ENCODE measurements around the gene RPTOR.
A peak's percentile ranks its signal among the peaks of the same experiment; 100 is the strongest.
"Not testable (repeated sequence)": the region's sequence is repeated elsewhere in the genome, so short reads cannot be mapped to it uniquely, and the experiment has no call there.

RPTOR gene

GRCh38 chr17:80696456-80696855 lies 151.8 kb downstream of the RPTOR start:
- peak; percentile 21 for DNase-seq

GRCh38 chr17:80696964-80697363 lies 152.3 kb downstream of the RPTOR start:
- DNase-seq, result no peak

- DNase-seq, result no peak
Measured at GRCh38 chr17:80698297-80698696, 153.7 kb downstream of the RPTOR start.

DNA sequence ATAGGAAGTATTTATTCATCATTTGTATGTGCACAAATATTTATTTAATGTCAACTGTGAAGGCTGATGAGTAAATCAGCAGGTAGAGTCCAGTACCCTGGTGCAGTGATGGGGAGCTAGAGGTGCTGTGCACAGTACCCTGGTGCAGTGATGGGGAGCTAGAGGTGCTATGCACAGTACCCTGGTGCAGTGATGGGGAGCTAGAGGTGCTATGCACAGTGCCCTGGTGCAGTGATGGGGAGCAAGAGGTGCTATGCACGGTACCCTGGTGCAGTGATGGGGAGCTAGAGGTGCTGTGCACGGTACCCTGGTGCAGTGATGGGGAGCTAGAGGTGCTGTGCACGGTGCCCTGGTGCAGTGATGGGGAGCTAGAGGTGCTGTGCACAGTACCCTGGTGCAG lies 154.6 kb downstream of the RPTOR start:
- DNase-seq, result not testable (repeated sequence)

DNA sequence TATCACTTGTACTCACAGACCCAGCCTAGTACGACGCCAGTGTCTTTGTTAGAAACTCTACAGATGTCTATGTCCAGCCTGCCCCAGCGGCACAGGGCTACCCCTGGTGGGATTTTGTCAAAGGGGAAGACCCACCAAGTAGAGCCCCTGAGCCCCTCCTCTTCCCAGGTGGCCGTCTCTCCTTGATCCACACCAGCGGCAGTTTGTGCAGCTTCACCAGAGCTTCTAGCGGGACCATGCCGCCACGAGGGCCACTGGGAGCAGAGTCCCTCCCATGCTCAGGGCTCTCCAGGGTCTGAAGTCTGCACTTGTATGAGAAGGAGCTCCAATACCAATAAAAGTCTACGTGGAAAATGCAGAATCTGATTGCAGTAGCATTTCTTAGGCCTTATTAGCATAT lies 157.1 kb downstream of the RPTOR start:
- no peak for DNase-seq

GRCh38 chr17:80702315-80703141 lies 157.9 kb downstream of the RPTOR start:
- no peak for DNase-seq

DNA sequence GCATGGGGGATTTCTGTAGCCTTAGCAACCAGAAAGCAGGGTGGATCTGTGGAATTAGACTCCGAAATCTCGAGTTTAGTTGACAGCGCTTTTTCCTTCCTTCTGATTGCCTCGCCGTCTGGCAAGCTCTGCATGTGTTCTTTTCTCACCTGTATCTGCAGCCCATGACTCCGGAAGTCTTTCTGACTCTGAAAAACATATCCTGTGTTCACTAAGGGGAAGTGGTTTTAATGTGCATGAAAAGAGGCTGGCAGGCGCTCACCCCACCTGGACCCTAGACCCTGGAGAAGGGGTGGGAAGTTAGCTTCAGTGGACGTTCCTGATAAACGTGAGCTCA lies 158.5 kb downstream of the RPTOR start:
- DNase-seq, result no peak

DNA sequence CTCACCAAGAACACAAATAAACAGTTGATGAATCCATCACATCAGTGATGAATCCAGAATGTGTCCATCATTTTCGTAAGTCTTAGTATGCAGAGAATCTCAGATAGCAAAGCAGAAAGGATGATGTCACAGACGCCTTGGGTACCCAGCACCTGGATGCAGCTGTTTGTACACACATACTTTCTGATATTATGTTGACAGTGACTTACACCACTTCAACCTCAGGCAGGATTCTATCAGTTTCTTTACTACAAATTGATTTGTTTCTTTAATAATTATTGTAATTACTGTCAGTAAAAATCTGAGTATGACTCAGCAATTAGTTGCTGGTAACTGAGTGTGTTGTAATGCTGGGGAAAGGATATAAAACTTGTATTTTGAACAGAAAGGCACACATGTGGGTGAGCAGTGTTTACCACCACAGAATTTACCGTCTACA lies 159.8 kb downstream of the RPTOR start:
- DNase-seq, result peak; percentile 16

GRCh38 chr17:80704894-80705293 lies 160.3 kb downstream of the RPTOR start:
- no peak for DNase-seq

GRCh38 chr17:80705988-80706387 lies 161.3 kb downstream of the RPTOR start:
- no peak for DNase-seq

GRCh38 chr17:80706463-80706867 lies 161.8 kb downstream of the RPTOR start:
- DNase-seq, result no peak

DNA sequence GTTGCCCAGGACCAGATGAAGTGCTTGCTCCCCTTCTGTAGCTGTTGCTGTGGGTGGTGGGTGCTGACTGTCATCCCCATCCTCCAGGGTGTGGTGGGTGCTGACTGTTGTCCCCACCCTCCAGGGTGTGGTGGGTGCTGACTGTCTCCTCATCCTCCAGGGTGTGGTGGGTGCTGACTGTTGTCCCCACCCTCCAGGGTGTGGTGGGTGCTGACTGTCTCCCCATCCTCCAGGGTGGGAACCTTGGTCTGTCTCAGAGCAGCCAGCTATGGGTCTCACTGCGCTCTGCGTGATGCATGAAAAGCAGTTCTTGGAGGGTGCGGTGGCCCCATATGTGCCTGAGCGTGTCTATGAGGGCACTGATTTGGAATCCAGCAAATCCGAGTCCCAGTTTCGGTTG lies 163.8 kb downstream of the RPTOR start:
- DNase-seq, result no peak

DNA sequence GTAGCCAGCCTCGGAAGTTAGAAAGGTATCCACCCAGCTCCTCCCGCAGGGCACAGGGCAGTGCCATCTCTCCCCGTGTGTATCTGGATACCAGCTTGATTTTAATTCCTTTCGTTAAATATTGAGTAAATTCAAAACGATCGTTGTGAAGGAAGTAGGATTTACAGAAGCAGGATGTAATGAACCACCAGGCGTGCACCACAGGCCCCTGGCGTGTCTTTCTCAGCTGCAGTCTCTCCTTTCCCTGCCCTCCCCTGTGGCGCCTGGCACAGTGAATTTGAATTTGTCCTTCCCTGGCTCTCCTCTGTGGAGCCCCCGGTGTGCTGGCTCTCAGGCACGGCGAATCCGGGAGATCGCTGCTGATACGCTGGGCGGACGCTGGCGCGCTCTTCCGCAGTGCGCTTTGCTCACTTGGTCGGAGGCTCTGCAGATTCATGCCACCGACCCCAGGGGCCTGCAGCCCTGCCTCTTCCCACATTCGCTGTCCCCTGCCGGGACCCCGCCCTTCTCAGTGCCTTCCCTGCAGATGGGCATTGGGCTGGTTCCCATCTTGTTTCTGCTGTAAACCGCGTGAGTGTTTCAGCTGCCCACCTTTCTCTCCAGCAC lies 164.6 kb downstream of the RPTOR start:
- no peak for DNase-seq

DNA sequence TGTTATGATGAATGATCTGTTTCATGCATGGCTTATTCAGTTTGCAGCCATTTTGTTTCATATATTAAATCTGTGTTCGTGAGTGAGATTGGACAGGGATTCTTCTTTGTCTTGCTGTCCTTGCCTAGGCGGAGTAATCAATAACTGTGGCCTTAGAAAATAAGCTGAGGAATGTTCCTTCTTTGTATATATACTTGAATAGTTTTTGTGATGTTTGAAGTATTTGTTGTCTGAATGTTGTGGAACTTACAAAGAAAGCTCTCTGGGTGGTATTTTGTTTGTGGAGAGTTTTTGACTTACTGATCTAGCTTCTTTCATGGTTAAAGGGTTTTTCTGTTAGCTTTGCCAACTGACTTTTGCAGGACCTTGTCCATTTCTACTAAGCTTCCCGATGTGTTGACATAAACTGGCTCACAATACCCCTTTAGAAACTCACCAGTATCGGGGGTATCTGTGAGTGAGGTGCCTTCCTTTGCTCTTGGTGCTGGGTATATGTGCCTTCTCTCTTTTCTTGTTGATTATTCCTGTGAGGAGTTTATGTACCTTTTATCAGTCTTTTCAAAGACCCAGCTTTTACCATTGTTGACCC lies 166.2 kb downstream of the RPTOR start:
- no peak for DNase-seq

DNA sequence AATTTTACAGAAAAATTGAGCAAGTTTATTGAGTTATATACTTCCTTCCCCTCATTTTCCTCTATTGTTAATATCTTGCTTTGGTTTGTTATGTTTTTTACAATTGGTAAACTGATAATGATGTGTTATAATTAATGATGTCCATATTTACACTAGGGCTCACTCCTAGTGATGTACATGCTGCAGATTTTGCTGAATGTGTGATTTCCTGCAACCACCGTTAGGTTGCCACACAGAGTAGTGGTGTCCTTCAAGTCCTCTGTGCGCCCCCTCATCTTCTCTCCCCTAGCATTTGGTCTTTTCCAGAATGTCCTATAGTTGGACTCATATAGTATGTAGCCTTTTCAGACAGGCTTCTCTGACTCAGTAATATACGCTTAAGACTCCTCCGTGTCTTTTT lies 167.5 kb downstream of the RPTOR start:
- DNase-seq, result no peak

- DNase-seq, result no peak
Measured at GRCh38 chr17:80712606-80713005, 168.0 kb downstream of the RPTOR start.

- DNase-seq, result peak; percentile 52
Measured at GRCh38 chr17:80716986-80717719, 172.5 kb downstream of the RPTOR start.

GRCh38 chr17:80717720-80718083 lies 173.1 kb downstream of the RPTOR start:
- DNase-seq, result no peak

DNA sequence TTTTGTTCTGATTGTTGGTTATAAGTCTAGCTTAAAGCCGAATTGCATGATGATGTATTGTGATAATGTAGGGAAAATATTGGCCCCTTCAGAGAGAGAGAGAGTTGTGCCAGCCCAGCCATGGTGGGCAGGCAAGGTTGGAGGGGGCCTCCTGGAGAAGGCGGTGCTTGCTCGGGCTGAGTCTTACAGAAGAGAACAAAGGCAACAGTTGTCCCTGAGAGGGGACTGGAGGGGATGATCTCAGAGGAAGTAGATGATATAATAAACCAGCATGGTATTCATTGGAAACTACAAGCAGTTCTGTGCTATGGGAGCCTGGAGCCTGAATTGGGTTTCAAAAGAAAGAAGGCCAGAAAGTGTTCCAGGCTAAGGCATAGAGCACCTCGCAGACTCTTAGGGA lies 173.8 kb downstream of the RPTOR start:
- DNase-seq, result no peak

GRCh38 chr17:80719449-80719848 lies 174.8 kb downstream of the RPTOR start:
- DNase-seq, result no peak

DNA sequence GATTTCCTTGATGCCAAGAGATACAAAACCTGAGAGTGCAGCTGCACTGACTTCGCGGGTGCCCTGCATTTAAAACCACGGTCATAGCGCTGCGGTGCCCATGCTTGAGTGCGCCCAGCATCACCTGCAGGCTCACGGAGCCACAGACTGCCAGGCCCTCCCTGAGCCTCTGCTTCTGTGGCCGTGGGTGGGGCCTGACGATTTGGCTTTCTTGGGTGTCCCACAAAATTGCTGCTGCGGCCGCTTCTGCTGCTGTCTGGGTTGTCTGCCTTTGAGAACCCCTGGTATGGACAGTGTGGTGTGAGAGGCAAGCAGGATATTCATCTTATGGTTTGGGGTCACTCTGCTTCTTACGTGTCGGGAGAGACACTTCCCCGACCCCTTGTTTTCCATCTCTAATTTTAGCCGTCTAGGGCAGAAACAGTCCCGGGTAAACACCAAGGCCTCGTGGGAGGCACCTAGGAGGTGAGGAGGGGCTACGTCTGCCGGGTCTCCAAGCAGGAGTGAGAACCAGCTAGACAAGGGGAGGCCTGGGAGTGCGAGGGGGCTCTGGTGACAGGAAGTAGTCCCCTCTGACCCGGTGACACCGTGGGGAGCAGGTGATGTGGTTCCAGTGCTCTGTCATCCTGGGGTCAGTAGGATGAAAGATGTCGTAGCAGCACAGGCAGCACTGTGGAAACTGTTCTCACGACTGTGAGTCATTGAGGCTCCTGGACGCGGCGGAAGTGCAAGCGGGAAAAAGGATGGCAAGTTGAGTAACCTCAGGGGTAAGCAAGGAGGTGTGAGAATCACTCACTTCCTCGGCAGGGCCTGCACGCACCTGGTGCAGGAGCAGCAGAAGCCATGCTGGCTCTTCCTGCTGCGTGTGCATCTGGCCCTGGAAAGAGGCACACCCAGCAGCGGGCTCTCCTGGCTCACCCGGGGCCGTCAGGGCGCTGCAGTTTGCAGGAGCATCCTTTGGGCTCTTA lies 176.3 kb downstream of the RPTOR start:
- DNase-seq, result no peak

DNA sequence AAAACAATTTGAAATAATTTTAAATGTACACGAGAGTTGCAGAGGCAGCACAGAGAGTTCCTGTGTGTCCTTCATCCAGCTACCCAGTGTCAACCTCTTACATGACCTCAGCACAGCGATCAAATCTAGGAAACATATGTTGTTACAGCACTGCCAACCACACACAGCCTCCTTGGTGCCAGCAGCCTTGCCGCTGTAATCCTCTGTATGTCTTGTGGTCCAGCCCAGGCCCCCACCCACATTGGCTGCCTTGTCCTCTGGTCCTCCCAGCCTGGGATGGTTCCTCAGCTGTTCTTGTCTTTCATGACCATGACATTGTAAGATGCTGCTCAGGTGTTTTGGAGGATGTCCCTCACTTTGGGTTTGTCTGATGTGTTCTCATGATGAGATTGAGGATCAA lies 178.0 kb downstream of the RPTOR start:
- no peak for DNase-seq

All from EL (cell line).